ENCODE data around the gene TANK. TPM values are rescaled to one million over a fixed set of nuclear protein-coding genes. Genes with fewer than 3 reads are reported as not detected.
"Not testable (repeated sequence)": the region's sequence is repeated elsewhere in the genome, so short reads cannot be mapped to it uniquely, and the experiment has no call there.

TANK gene
- total RNA-seq, 1 experiment from 2014 or later, result 17.8 TPM

DNA sequence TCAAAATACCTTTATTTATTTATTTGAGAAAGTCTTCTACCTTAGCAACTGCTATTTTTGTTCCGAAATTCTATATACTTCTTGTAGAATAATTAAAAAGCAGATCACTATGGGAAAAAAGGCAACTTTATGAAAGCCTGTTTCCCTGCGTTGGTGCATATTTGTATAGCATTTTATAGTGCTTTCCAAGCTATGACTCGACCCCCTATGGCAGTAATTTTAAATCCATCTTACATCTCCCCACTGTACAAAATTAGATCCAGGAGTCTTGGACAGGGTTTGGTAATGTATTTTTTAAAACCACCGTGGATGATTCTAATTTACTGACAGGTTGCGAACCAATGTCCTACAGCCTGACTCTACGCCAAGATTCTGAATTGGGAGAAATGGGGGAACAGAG lies 10.1 kb downstream of the TANK start:
- H3K4me3 ChIP-seq (ENCODE audit: insufficient read depth, low read depth, low read length), result no peak overlapping the region
- DNase-seq, result no peak
- no peaks in the 10 kb centered on the region for H3K36me3 ChIP-seq (replicated peaks; ENCODE audit: control insufficient read depth, insufficient read depth, low read length)
- no peaks in the 10 kb centered on the region for H3K27me3 ChIP-seq (ENCODE audit: control insufficient read depth, insufficient read depth, low read length)

DNA sequence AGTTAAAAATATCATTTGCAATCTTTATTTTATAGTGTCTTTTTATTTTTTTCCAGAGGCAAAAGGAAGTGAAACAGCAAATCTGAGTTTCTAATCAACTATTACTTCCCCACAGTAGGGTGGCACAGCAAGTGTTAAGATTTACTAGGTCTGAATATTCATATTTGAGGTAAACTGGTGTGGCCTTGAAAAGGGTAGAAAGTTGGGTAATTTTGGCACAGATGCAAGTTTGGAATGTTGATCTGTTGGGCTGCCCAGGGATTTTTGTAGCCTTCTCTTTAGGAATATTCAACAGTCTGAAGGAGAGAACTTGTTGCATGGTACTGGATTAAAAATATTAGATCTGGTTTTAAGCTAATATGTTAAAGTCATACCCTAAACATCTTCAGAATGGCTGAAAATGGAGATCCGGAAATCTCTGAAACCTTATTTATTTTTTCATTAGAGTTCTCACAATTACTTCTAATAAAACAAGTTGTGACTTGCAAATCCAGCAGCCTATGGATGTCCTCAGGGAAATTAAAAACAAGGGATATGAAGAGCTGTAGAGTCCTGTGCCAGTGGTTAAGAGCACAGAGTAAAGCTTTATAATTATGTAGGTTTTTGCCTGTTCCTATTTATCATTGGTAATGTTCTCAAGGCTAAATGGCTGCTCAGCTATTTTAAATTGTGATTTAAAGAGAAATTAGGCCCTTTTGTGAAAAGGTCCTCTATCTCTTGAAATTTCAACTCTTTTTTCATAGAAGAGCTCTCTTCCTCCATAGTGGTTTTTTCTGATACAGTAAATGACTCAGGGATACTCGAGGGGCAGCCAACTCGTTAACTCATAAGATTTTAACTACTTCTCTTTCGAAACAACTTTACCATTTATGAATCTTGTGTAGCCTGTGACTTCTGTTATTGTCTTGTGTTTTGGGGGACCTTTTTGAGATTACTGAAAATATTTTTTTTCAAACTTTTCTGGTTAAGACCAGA lies 11.0 kb downstream of the TANK start:
- Histone ChIP-seq H3K27me3 (ENCODE audit: control insufficient read depth, insufficient read depth, low read length) (no peaks in the 10 kb centered on the region), H3K4me3 (ENCODE audit: insufficient read depth, low read depth, low read length) (no peak overlapping the region), H3K36me3 (replicated peaks; ENCODE audit: control insufficient read depth, insufficient read depth, low read length) (no peaks in the 10 kb centered on the region)
- no peak for DNase-seq

DNA sequence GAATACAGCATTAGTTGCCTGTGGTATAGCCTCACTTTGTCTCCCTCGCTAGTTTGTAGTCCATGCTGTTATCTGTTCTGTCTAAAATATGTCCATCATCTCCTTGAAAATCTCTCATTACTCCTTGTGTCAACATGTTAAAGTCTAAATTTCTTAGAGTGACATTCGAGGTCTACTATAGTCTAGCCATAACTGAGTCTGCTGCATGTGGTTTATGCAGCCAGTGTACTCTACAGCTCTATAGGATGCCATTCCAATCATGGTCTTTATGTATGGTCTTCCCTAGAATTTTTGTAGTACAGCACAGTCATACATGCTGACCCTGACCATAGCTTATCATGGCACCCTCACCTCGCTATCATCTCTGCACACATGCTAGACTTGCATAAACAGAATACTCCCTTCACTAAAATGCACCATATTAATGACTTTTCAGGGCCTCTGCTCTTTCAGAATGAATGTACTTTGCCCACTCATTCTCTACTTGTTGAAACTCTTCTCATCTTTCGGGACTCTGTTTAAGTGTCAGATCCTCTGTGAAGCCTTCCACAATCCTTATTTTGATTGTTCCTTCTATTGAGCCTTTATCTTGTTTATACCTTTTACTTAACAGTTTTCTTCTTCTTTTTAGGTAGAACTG lies 12.8 kb downstream of the TANK start:
- Histone ChIP-seq H3K36me3 (replicated peaks; ENCODE audit: control insufficient read depth, insufficient read depth, low read length) (no peaks in the 10 kb centered on the region), H3K4me3 (ENCODE audit: insufficient read depth, low read depth, low read length) (no peak overlapping the region), H3K27me3 (ENCODE audit: control insufficient read depth, insufficient read depth, low read length) (no peaks in the 10 kb centered on the region)
- DNase-seq, result no peak

DNA sequence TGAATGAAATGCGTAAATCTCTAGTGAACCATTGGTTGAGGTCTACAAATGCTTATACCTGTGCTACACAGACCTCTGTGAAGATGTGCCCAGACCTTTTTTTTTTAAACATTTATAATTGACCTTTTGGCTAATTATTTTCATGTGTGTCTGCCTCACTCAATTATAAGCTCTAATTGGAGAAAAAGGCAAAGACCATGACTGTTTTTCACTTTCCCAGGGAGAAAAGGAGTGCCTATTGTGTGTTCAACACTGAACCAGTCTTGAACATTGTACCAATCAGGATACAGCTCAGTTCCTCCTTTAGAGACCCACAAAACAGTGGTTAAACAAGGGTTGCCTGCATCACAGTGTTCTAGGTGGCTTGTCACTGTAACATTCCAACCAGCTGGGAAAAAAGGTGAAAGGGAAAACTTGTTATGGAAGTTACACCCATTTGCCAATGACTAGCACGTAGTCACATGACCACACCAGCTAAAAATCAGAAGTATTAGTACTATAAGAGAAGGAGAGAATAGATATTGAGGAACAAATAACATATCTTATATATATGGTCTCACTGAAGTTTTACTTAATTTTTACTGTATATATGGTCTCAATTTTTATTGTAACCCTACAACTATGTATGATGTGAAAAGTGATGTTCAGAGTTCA lies 13.4 kb downstream of the TANK start:
- Histone ChIP-seq H3K27me3 (ENCODE audit: control insufficient read depth, insufficient read depth, low read length) (no peaks in the 10 kb centered on the region), H3K4me3 (ENCODE audit: insufficient read depth, low read depth, low read length) (no peak overlapping the region), H3K36me3 (replicated peaks; ENCODE audit: control insufficient read depth, insufficient read depth, low read length) (no peaks in the 10 kb centered on the region)
- DNase-seq, result no peak

DNA sequence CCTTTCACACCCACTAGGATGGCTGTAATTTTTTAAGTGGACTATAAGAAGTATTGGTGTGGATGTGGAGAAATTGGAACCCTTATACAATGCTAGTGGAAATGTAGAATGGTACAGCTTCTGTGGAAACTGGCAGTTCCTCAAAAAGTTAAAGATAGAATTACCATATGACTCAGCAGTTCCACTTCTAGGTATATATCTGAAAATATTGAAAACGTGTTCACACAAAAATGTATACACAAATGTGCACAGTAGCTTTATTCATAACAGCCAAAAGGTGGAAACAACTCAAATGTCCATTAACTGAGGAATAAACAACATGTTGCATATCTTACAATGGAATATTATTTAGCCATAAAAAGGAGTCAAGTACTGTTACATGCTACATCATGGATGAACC lies 17.7 kb downstream of the TANK start:
- no peak for DNase-seq
- Histone ChIP-seq H3K27me3 (ENCODE audit: control insufficient read depth, insufficient read depth, low read length) (no peaks in the 10 kb centered on the region), H3K4me3 (ENCODE audit: insufficient read depth, low read depth, low read length) (no peak overlapping the region), H3K36me3 (replicated peaks; ENCODE audit: control insufficient read depth, insufficient read depth, low read length) (no peaks in the 10 kb centered on the region)

DNA sequence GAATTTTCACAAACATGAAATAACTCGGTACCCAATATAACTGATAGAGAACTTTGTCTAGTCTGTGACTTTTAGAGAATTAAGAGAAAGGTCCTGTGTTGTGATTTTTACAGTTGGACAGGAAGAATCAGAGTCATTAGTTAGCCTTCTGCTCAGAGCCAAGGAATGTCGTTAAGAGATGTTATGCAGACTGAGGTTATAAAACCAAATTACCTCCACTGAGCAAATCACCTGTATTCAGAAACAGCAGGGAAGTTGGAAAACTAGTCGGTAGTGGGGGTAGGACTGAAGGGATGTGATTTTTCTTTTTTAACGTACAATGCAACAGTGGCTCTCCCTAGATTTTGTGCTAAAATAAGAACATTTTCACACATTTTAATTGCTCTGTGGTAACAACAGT lies 18.5 kb downstream of the TANK start:
- Histone ChIP-seq H3K27me3 (ENCODE audit: control insufficient read depth, insufficient read depth, low read length) (no peaks in the 10 kb centered on the region), H3K36me3 (replicated peaks; ENCODE audit: control insufficient read depth, insufficient read depth, low read length) (no peaks in the 10 kb centered on the region), H3K4me3 (ENCODE audit: insufficient read depth, low read depth, low read length) (no peak overlapping the region)
- no peak for DNase-seq

DNA sequence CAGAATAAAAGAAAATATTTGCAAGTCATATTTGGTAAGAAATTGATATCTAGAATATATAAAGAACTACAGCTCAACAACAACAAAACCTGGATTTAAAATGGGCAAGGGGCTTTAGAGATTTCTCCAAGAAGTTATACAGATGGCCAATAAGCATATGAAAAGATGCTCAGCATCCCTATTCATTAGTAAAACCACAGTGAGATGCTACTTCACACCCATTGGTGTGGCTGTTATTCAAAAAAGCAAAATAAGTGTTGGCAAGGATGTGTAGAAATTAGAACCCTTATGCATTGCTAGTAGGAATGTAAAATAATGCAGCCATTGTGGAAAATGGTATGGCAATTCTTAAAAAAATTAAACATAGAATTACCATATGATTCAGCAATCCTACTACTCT lies 29.8 kb downstream of the TANK start:
- Histone ChIP-seq H3K4me3 (ENCODE audit: insufficient read depth, low read depth, low read length) (no peak overlapping the region), H3K27me3 (ENCODE audit: control insufficient read depth, insufficient read depth, low read length) (no peaks in the 10 kb centered on the region), H3K36me3 (replicated peaks; ENCODE audit: control insufficient read depth, insufficient read depth, low read length) (no peaks in the 10 kb centered on the region)
- no peak for DNase-seq

DNA sequence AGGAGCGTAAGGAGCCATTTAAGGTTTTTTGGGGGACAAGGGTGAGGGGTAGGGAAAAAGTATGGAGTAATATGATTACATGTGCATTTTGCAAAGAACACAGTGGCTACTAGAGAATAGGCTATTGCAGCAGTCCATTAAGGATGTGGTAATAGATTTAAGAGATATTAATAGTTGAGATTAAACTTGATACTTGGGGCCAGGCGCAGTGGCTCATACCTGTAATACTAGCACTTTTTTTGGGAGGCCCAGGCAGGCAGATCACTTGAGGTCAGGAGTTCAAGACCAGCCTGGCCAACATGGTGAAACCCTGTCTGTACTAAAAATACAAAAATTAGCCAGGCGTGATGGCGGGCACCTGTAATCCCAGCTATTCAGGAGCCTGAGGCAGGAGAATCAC lies 35.4 kb downstream of the TANK start:
- H3K27me3 ChIP-seq (ENCODE audit: control insufficient read depth, insufficient read depth, low read length); DNase-seq; H3K36me3 ChIP-seq (replicated peaks; ENCODE audit: control insufficient read depth, insufficient read depth, low read length); H3K4me3 ChIP-seq (ENCODE audit: insufficient read depth, low read depth, low read length): not testable (repeated sequence)

DNA sequence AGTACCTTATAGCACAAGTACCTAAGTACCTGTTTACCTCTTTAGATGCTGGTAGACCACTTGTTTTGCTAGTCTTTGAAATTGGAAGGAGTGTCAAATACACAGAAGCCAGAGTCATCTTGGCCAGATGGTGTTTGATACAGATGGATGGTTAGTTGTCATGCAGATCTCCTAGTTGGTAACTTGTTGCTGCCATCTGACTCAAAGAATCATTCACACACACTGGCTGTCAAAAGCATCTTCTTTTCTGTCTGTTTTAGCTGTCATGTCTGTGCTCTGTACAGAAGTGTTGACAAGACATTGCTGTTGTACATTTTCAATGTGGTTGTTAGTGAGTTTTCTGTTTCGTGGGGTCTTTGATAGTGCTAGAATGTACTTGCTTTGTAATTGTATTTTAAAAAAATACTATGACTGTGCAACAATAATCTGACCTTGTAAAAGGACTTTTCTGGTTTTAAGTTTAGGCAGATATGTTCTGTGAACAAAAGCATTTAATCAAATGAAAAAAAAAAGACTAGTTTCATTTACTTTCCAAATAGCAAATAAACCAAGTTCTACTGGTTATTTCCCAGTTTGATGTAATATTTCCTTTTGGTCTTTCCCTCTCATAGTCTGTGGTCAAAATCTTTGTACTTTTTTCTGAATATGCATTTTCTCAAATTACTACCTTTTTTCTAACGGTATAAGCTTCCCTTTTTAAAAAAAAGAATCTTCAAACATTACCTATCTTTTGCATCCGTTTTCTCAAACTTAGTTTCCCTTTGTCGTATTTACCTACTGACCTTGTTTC lies 39.9 kb downstream of the TANK start:
- DNase-seq, result no peak
- Histone ChIP-seq H3K4me3 (ENCODE audit: insufficient read depth, low read depth, low read length) (no peak overlapping the region), H3K27me3 (ENCODE audit: control insufficient read depth, insufficient read depth, low read length) (no peaks in the 10 kb centered on the region), H3K36me3 (replicated peaks; ENCODE audit: control insufficient read depth, insufficient read depth, low read length) (no peaks in the 10 kb centered on the region)

DNA sequence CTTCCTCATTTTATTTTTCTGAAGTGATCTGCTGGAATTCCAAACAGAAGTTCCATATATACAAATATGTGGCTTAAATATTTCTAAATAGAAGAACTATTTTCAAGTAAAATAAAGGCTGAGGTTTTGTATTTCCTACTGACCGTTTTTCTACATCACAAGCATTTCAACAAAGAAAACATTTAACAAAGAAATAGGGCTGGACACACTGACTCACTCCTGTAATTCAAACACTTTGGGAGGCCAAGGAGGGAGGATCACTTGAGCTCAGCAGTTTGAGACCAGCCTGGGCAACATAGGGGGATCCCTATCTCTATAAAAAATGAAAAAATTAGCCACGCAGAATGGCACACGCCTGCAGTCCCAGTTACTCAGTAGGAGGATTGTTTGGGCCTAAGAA lies 44.6 kb downstream of the TANK start:
- Histone ChIP-seq H3K27me3 (ENCODE audit: control insufficient read depth, insufficient read depth, low read length) (no peaks in the 10 kb centered on the region), H3K36me3 (replicated peaks; ENCODE audit: control insufficient read depth, insufficient read depth, low read length) (peaks cover 1% of the 10 kb centered on the region; the same call in 1 of the 2 replicates), H3K4me3 (ENCODE audit: insufficient read depth, low read depth, low read length) (no peak overlapping the region)
- no peak for DNase-seq

DNA sequence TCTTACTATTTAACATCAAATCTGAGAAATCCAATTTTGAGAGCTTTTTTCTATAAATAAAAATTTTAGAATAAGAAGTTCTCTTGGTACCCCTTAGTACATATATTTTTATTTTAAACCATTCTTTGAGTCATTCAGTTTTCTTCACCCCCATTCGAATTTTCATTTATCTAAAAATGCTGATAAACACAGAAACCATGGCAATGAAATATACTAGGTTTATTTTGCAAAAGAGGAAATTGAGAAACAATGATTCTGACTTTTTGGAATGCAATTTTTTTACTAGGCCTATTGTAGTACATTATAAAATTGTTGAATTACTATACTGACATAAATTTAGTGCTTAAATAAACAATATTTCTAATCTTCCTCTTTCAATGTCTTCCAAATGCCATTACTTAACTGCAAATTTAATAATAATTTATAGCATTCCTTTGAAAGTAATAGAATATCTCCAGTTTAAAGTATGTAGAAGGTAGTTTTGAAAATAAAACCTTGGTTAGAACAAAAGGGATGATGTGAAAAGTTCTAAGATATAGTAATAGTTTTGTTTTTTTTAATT lies 46.3 kb downstream of the TANK start:
- no peak for DNase-seq
- Histone ChIP-seq H3K27me3 (ENCODE audit: control insufficient read depth, insufficient read depth, low read length) (no peaks in the 10 kb centered on the region), H3K4me3 (ENCODE audit: insufficient read depth, low read depth, low read length) (no peak overlapping the region), H3K36me3 (replicated peaks; ENCODE audit: control insufficient read depth, insufficient read depth, low read length) (peaks cover 1% of the 10 kb centered on the region; the same call in 1 of the 2 replicates)

DNA sequence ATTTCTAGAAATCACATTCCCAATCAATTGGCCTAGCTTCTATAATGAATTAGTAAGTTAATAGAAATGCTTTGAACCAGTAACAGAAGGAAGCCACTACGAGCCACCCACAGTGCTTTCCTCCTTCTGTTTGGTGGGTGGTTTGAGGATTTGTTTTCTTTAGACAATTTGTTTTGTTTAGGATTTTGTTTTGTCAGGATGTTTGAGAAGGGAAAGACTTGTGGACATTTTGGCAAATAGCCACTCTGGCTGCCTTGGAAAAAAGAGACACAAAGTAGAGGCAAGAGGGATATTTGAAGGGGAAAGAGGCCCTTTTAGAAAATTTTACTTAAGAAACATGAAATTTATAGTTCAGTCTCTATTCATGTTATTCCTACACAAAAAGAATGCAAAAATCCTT lies 47.7 kb downstream of the TANK start:
- peaks cover 1% of the 10 kb centered on the region; the same call in 1 of the 2 replicates for H3K36me3 ChIP-seq (replicated peaks; ENCODE audit: control insufficient read depth, insufficient read depth, low read length)
- no peak overlapping the region for H3K4me3 ChIP-seq (ENCODE audit: insufficient read depth, low read depth, low read length)
- no peak for DNase-seq
- H3K27me3 ChIP-seq (ENCODE audit: control insufficient read depth, insufficient read depth, low read length), result no peaks in the 10 kb centered on the region

DNA sequence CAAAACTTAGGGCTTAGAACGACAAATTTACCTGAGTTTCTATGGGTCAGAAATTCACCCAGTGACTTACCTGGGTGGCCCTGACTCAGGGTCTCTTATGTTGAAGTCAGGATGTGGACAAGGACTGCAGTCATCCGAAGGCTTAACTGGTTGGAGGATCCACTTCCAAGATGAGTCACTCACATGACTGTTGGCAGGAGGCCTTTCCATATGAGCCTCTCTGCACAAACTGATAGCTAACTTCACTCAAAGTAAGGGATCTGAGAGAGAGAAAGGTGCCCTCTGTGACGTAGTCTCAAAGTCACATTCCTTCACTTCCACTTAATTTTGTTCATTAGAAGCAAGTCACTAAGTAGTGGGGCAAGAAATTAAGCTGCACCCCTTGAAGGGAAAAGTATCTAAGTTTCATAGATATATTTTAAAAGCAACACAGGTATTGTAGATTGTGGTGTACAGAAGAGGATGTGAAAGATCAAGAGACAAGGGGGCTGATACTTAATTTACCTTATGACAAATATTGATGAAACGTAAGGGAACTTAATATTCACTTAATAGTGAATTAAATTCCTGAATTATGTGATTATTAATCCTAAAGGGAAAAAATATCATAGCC lies 48.4 kb downstream of the TANK start:
- DNase-seq, result no peak
- Histone ChIP-seq H3K27me3 (ENCODE audit: control insufficient read depth, insufficient read depth, low read length) (no peaks in the 10 kb centered on the region), H3K36me3 (replicated peaks; ENCODE audit: control insufficient read depth, insufficient read depth, low read length) (peaks cover 1% of the 10 kb centered on the region; the same call in 1 of the 2 replicates), H3K4me3 (ENCODE audit: insufficient read depth, low read depth, low read length) (no peak overlapping the region)

Data from H7 (cell line).